ENCODE measurements around the gene ARHGAP22.

The ARHGAP22 gene

DNA sequence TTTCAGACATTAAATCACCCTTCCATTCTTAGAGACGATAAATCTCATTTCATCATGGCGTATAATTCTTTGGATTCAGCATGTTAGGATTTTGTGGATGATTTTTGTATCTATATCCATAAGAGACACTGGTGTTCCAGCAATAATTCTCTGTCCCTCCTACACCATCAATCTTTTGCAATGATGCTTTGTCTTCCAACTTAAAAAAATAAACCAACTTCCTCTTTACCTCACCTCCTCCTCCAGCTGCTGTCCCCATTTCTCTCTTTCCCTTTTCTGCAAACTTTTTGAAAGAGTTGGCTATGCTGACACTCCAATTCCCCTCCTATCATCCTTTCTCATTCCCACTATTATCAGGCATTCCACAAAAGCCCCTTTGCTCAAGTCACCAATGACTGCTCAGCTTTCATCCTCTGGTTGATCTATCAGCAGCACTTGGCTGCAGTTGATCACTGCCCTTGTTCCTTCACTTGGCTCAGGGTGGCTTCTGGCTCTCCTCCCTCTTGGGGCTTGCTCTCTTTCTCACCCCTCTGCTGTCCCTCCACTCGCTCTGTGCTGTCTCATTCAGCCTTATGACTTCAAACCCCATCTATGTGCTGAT lies 130.0 kb downstream of the ARHGAP22 start:
- DNase-seq: no peak

DNA sequence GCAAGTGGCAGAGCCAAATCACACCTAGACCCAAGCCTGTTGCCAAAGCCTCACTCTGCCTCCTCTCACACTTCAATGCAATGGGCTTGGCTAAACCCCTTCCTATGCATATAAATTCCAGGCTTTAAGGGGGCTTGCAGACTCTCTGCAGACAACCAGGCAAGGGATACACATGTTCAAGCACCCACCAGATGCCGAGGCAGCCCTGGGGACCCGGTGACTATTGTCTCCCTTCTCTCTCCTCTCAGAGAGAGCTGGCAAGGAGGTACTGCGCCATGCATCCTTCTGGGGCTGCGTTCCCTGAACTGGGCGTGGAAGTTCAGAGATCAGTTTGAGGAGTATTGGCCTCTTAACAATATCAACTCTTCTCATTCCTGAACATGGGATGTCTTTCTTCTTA lies 131.2 kb downstream of the ARHGAP22 start:
- no peak for DNase-seq

DNA sequence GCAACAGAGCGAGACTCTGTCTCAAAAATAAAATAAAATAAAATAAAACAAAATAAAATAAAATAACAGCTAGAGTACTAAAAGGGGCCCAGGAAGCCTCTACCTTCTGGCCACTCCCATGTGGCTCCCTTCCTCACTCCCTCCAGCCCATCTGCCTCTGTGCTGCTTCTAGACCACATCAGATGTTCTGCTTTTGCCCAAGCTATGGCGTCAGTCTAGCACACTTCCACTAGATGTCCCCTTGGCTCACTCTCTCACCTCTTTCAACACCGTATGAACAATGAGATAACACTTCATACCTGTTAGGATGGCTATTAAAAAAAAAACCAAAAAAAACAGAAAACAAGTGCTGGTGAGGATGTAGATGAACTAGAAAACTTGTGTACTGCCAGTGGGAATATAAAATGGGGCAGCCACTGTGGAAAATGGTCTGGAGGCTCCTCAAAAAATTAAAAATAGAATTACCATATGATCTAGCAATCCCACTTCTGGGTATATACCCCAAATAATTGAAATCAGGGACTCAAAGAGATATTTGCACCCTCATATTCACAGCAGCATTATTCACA lies 132.3 kb downstream of the ARHGAP22 start:
- DNase-seq: no peak

DNA sequence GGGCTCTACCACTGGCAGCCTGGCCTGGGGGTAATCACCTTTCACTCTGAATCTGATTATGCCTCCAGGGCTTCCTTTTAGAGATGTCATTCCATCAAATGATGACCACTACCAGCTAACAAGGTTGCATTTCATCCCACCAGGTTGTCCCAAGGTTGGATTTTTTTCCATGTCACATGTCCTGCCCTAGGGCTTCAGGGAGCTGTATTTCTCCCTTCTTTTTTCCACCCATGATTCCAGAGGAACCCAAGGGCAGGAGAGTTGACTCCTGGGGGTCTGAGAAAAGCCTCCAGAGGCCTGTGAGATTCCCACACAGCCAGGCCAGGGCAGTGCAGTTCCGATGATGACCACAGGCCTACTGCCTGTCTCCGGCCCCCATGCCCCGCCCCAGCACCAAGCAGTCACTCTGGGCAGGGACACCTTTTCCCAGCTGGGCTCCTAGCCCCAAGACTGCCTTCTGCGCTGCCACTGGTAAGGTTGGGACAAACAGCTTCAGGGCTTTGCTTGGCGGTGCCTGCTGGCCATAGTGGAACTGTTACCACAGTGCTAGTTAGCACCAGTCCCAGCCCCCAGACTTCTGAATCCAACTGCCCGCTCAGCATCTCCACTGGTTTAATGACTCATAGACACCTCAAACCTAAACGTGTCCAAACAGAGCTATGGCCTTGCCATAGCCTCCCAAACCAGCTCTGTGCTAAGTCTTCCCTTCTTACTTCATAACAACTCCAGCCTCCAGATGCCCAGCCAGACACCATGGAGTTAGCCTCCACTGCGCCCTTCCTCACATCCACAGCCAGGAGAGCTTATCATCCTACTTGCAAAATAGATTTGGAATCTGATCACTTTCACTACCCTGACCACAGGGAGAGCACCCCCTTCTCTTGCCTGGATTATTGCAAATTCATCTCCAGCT lies 133.7 kb downstream of the ARHGAP22 start:
- DNase-seq: no peak

DNA sequence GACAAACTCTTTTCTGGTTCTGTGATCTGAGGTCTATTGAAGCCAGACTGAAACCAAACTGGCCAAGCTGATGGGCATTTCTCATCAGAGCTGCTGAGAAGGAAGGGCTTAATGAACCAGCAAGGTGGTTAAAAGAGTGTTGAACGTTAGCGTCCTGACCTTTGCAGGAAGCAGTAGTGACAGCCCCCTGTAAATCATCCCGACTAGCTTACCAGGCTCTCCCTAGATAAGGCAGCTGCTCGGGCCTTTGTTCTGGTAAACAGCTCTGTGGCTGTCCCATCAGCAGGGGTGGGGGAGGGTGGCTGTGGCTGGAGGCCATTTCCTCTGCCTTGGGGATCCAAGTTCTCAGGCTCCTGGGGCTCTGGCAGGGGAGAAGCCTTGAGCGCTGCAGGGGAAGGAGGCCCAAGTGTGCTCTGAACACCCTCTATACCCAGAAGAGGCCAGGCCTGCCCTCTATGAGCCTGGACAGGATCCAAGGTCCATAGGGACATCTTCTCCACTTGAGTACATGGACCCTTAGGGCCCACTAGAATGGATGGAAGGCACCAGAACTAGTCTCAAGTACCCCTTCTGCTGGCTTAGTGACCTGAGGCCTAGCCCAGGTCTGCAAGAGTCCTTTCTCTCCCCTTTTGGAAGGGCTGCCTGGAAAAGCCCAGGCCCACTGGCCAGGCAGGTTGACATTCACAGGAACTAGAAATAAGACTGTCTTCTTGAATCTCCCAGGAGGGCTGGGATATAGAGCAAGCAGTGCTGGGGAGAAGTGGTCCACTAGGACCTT lies 134.6 kb downstream of the ARHGAP22 start:
- DNase-seq: no peak

DNA sequence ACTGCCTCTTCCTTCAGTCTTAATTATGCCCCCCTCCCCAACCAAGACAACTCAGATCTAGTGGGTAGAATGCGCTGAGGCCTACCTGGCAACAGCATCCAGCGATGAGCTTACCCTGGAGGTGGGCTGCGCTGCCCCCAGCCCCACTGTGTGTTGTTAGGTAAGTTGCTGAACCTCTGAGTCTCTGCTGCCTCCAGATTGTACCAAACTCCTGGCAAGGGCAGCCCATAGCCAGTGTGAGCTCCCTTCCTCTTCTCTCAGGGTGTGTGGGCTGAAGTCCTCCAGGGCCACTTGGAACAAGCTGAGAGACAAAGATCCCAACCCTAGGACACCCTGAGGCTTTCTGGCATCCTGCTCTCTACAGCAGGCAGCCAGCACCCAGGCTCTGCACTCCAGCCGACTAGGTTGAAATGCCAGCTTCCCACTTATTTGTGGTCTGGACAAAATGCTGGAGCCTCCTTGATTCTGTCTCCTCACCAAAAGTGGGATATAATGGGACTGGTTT lies 135.3 kb downstream of the ARHGAP22 start:
- no peak for DNase-seq

DNA sequence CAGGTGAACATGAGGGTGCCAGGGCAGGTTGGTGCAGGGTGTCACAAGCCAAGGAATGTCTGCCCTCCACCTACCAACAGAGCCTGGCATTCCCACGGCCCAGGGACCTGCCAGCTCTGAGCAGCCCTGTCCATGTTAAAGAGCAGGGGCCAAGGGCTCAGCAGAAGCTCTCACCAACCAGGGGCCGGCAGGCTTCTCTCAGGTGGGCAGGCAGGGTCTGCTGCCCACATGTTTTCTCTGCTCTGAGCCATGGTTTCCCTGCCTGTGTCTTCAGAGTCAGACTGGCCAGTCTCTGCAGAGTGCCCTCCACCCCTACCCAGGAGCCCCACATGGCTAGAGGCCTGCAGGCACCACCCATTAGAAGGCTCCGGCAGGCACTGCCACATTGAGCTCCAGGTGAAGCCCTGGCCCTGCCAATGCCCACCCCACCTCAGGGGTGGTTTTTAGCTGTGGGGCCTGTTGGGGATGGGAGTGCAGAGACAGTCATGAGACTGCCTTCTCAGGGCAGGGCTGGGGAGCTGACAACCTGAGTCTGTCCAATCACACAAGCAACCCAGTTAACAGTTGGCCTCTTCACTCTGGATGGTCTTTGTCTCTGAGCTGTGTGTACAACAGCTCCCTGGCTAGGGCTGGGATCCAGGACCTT lies 135.9 kb downstream of the ARHGAP22 start:
- no peak for DNase-seq

DNA sequence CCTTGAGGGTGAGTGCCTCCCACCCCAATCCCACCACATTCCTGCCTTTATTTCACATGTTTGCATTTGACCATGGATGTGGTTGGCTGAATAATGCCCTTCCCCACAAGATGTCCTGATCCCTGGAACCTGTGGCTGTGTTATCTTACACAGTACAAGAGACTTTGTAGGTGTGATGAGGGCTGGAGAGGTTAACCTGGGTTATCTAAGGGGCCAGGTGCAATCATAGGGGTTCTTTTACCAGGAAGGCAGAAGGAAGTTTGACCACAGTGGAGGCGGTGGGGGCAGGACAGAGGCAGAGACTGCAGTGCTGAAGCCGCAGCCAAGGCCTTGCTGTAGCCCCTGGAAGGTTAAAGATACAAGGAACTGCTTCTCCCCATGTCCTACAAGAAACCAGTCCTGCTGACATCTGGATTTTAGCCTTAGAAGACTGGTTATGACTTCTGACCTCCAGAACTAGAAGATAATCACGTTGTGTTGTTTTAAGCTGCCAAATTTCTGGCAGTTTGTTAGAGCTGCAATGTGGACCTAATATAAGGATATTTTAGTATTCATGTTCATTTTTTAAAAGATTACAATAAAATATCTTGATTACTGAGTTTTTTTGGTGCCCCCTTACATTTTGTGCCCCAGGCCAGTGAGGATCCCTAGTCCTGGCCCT lies 136.6 kb downstream of the ARHGAP22 start:
- DNase-seq: no peak

DNA sequence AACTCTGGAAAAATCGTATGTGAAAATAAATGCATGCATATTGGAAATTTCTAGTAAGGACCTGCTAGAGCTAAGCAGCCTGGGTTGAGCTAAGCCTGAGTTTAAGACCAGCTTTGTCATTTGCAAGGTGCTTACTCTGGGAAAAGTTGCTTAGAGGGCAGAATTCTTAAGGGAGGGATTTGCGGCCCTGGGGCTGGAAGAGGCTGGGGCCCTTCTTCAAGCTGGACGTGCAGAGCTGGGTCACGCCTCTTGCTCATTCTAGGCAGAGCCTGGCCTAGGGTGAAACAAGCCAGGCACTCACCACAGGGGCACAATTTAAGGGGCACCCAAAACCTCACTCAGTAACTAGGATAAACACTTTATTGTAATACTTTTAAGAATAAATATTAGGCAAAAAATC lies 137.2 kb downstream of the ARHGAP22 start:
- no peak for DNase-seq

DNA sequence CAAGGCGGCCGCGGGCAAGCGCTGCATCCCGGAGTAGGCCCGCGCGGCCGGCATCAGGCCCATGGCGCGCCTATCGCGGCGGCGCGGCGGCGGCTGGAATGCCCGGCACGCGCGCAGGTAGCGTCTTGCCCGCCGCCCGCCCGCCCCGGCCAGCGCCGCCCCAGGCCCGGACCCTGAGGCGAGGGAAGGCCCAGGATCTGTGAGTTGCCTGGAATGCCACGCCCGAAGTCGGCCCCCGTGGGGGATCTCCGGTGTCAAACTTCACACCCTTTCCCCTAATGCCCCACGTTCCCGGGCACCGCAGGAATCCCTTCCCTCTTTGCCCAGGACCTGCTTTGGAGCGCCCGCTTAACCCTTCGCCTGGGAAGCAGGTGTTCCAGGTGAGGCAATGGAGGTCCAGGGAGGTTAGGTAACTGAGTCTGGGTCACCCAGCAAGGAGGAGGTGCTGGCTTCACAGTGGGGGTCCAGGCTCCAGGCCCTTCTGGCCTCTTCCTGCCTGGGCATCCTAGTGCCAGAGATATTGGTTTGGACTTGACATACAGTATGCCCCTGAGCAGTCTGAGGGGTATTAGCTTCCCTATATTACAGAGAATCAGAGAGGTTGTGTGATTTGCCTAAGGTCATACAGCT lies 138.1 kb downstream of the ARHGAP22 start:
- DNase-seq: no peak

DNA sequence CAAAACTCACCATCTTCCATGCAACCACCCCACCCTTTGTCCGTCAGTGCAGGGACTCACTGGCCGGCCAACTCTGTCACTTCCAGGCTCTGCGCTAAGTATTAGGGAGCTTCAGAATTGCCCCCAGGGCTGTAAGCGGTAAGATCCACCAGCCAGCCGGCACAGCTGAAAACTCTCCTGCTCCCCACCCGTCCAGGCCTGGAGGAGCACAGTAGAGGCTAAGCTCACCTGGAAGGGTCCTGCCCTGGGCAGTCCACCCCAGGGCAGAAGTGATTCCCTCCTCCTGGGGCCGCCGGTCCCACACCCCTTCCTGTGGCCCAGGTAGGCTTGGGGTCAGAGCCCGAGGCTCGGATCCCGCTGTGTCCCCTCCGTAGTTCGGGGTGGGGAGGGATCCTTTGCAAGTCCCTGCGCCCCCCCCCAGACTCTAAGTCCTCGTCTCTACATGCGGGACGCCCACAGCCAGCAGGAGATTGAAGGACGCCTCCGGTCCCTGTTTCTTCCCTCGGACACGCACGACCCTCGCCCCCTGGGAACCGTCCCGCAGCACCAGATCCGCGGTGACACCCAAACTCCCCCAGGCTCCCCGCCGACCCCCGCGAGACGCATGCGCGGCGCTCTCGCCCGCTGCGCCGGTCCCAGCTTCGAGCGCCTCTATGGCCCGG lies 138.9 kb downstream of the ARHGAP22 start:
- DNase-seq: no peak

DNA sequence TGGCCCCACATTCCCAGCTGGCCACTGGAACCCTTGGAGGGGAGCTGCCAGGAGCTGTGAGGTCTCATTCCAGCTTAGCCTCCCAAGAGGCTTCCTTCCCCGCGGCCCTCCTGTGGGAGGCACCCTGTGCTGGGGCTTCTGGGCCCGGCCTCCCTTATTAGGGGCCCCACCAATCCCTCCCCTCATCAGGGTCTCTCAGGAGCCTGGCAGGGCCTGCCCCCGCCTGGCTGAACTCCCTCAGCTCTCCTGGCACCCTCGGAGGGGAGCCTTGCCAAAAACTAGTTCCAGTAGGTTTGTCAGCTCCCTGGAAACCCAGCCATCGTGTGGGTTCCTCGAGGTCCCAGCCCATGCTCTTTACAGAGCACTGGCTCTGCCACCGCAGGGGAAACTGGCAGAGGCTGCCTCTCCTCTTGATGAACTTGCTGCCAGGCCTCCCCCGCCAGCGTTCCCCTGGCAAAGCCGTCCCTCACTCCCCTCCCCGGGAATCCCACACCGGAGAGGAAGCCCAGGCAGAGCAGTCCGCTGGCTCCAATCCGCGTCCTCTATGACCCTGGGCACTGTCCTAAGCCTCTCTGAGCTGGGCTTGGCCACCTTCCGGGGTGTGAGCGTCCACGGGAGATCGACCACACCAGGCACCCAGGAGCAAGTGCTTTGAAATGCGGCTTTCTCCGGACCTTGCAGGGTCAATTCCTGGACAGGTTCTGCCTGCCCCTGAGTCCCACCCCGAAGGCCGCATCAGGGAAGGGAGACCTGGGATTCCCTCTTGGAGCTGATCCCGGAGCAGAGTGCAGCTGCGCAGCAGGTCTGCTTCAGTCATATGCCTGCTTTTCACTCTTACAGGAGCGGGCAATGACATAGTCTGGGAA lies 139.8 kb downstream of the ARHGAP22 start:
- DNase-seq: no peak

DNA sequence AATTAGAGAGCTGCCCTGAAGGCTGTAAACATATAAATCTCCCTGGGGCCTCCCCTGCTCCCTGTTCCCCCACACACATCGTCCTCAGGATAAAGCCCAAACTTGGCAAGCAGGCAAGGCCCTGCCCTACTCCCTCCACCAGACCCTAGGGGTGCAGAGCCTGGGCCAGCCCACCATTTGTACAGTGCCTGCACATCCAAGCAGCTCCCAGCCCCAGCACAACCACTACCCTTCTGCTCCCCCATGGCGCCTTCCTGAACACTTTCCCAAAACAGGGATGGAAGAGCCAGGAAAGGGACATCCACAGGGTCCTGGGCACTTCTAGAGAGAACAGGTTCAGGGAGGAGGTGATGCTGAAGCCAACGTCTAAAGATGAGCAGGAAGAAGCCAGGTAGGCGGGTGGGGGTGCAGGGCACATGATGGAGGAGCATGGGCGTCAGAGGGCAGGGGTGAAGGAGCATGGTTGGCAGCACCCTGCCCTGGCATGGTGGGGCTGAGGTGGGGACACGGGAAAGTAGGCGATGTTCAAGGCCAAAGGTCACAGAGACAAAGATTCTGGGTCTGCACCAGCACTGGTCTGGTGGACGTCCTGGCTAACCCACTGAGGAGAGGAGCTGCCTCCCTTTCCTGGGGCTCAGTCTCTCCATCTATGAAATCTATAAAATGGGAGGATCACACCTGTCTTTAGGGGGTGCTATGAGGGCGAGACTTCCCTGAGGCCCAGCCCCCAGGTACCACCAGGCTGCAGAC lies 140.6 kb downstream of the ARHGAP22 start:
- no peak for DNase-seq

DNA sequence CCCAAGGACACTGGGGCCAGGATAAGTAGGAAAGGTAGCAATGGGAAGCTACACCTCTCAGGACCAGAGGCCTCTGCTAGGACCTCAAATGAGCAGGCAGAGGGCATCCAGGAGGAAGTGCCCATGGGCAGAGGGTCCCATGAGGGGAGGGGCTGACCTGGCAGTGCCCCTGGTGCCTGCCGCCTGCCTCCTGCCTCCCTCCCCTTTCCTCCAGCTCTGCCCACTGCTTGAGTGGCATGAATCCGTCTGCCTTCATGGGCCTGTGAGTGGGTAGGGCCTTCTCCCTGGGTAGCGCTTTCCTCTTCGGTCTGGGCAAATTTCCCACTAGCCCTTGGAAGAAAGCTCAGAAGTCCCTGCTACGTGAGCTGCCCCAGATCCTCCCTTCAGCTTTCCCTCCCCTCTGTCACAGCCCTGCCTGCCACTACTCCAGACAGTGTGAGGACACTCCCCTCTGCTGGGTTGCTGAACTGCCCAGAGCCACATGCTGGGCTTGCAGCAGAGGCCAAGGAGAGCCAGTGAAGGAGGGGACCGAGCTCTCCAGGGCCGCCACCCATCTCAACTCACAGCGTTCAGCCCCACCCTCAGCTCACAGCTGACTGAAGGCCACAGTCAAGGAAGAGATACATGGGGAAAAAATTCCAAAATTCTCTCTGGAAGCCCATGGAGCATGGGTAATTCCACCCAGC lies 141.4 kb downstream of the ARHGAP22 start:
- no peak for DNase-seq

DNA sequence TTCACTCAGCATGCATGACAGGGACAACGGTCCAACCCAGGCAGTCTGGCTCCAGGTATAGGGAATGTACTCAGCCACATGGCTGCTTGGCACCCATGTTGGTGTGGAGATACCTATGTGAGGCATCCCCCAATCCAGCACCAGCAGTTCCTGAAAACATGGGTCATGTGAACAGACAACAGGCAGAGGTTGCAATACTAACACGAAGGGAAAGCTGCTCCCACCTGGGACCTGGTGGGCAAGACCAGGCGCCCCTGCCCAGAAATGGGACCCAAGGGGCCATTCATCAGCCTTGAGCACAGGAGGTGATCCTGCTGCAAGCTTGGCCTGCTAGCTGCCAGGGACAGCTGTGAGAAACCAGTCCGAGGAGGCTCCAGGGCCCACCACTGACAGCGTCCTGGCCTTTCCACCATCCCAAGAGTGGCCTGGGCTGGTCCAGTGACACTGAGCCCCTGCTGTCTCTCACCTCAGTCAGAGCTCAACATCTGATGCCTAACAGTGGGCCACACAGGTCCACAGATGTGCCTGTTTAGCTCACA lies 142.3 kb downstream of the ARHGAP22 start:
- no peak for DNase-seq

DNA sequence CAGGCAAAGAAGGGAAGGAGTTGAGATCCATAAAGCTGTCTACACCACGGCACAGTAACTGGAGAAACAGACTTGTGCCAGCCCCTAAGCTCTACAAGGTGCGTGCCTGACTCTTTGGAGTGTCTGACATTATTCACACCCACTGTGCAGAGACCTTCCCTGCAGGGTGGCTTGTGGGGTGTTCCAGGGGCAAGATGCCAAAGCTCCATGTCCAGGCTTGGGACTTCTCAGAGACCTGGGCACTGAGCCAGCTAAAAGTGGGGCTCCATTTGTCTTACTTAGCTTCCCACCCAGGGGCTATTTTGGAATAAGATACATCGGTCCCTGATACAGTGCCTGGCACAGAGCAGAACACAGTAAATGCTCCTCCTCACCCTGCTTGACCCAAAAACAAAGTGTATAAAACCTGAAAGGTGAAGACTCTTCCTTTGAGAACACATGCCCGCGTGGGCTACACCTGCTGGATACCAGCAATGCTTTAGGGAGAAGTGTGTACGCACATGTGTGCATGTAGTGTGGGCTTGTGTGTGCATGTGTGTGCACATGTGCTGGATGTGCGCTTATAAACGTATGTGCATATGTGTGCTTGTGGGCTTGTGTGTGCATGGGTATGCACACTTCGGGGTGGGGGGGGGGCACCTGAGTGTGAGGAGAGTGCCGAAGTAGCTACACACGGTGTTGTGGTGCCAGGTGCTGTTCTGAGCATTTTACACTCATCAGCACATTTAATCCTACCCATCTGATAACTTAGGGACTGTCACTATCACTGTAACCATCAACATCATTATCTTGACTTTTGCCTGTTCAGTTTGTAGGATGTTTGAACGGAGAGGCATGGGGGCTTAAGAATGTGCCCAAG lies 143.0 kb downstream of the ARHGAP22 start:
- no peak for DNase-seq

DNA sequence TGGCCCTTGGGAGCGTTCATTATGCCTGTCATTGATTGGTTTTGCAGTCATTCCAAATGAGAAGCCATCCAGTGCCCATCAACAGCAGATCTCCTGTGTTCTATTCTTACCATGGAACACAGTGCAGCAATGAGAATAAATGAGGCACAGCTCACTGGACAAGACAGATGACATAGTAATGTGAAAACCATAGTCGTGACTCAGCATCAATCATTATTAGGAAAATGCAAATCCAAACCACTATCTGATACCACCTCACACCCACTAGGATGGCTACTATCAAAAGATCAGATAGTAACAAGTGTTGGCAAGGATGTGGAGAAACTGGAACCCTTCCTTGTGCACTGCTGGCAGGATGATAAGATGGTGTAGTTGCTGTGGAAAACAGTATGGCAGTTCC lies 144.7 kb downstream of the ARHGAP22 start:
- no peak for DNase-seq

Data from CD4-positive, alpha-beta T cell treated with Interleukin-17A for 4 hours (primary cell).